ENCODE results near the gene C10orf105. TPM values are rescaled to one million over a fixed set of nuclear protein-coding genes. Genes with fewer than 3 reads are reported as not detected.

The C10orf105 gene
- total RNA-seq, 1 donor from 2014 or later, result not detected

- TF ChIP-seq CTCF (IDR thresholded peaks at IDR 0.05), result no peak
- Mint-ChIP-seq H3K36me3 (ENCODE audit: low read depth) (no peaks in the 10 kb centered on the region), H3K4me1 (ENCODE audit: low read depth) (no peaks in the 10 kb centered on the region), H3K27me3 (ENCODE audit: low read depth) (peaks cover 23% of the 10 kb centered on the region), H3K4me3 (ENCODE audit: unreplicated experiment) (no peak overlapping the region), H3K9me3 (ENCODE audit: low read depth) (no peaks in the 10 kb centered on the region), H3K27ac (ENCODE audit: unreplicated experiment) (no peak overlapping the region)
- no peak for DNase-seq (ENCODE audit: low spot score)
Observed at GRCh38 chr10:71700731-71701368, 18.7 kb downstream of the C10orf105 start.

GRCh38 chr10:71698737-71699136 lies 20.8 kb downstream of the C10orf105 start:
- Mint-ChIP-seq H3K9me3 (ENCODE audit: low read depth) (no peaks in the 10 kb centered on the region), H3K4me1 (ENCODE audit: low read depth) (no peaks in the 10 kb centered on the region), H3K4me3 (ENCODE audit: unreplicated experiment) (no peak overlapping the region), H3K27ac (ENCODE audit: unreplicated experiment) (no peak overlapping the region), H3K27me3 (ENCODE audit: low read depth) (peaks cover 23% of the 10 kb centered on the region), H3K36me3 (ENCODE audit: low read depth) (peaks cover 1% of the 10 kb centered on the region)
- TF ChIP-seq CTCF (IDR thresholded peaks at IDR 0.05), result no peak
- no peak for DNase-seq (ENCODE audit: low spot score)

- DNase-seq (ENCODE audit: low spot score), result no peak
- Mint-ChIP-seq H3K36me3 (ENCODE audit: low read depth) (peaks cover 1% of the 10 kb centered on the region), H3K9me3 (ENCODE audit: low read depth) (no peaks in the 10 kb centered on the region), H3K27ac (ENCODE audit: unreplicated experiment) (no peak overlapping the region), H3K4me3 (ENCODE audit: unreplicated experiment) (no peak overlapping the region), H3K27me3 (ENCODE audit: low read depth) (peaks cover 23% of the 10 kb centered on the region), H3K4me1 (ENCODE audit: low read depth) (no peaks in the 10 kb centered on the region)
- no peak for TF ChIP-seq CTCF (IDR thresholded peaks at IDR 0.05)
Observed at GRCh38 chr10:71697938-71698709, 21.5 kb downstream of the C10orf105 start.

GRCh38 chr10:71696628-71697326 lies 22.8 kb downstream of the C10orf105 start:
- Mint-ChIP-seq H3K27ac (ENCODE audit: unreplicated experiment) (no peak overlapping the region), H3K27me3 (ENCODE audit: low read depth) (peaks cover 17% of the 10 kb centered on the region), H3K4me1 (ENCODE audit: low read depth) (no peaks in the 10 kb centered on the region), H3K36me3 (ENCODE audit: low read depth) (peaks cover 1% of the 10 kb centered on the region), H3K4me3 (ENCODE audit: unreplicated experiment) (no peak overlapping the region), H3K9me3 (ENCODE audit: low read depth) (no peaks in the 10 kb centered on the region)
- DNase-seq (ENCODE audit: low spot score), result no peak
- TF ChIP-seq CTCF (IDR thresholded peaks at IDR 0.05), result peak; percentile 86
